GM23338 (cell line): ENCODE data around the gene UPK2. TPM values are rescaled to one million over a fixed set of nuclear protein-coding genes. Genes with fewer than 3 reads are reported as not detected.

Experiments
- ATAC-seq: fragments of 200-7000 bp; cut with Tn5 transposase; 3 replicates; pipeline ENCODE4 v1.9.1; 2020
- DNase-seq: peaks from one replicate; pipeline ENCODE4 v3.0.0-alpha.2; 2015; ENCODE audit warnings: low spot score
- H2AFZ ChIP-seq: fragments of 200-600 bp; sonication (generic); 2 replicates; pipeline ENCODE4 v1.8.0; 2016; ENCODE audit warnings: antibody characterized with exemption, mild to moderate bottlenecking, moderate library complexity
- H3F3A ChIP-seq: fragments of 200-600 bp; sonication (generic); replicated peaks from 2 replicates; pipeline ENCODE4 v1.8.0; 2017; ENCODE audit warnings: antibody characterized with exemption, mixed run types, low read depth
- H3K27ac ChIP-seq: fragments of 200-600 bp; sonication (generic); 2 replicates; pipeline ENCODE4 v1.6.1; 2016; ENCODE audit warnings: low read depth
- H3K27me3 ChIP-seq: fragments of 200-600 bp; sonication (generic); 2 replicates; pipeline ENCODE4 v1.8.0; 2016; ENCODE audit warnings: mild to moderate bottlenecking, mixed run types, moderate library complexity; ENCODE audit not compliant: insufficient read depth
- H3K36me3 ChIP-seq: fragments of 200-600 bp; sonication (generic); 2 replicates; pipeline ENCODE4 v1.8.0; 2016; ENCODE audit warnings: mild to moderate bottlenecking; ENCODE audit not compliant: insufficient read depth
- H3K4me1 ChIP-seq: fragments of 200-600 bp; sonication (generic); 2 replicates; pipeline ENCODE4 v1.8.0; 2016; ENCODE audit warnings: mild to moderate bottlenecking, moderate library complexity; ENCODE audit not compliant: insufficient read depth
- H3K4me2 ChIP-seq: fragments of 200-600 bp; sonication (generic); 2 replicates; pipeline ENCODE4 v1.7.1; 2017; ENCODE audit warnings: mixed run types
- H3K4me3 ChIP-seq: fragments of 200-600 bp; sonication (generic); 2 replicates; pipeline ENCODE4 v1.6.1; 2016; ENCODE audit warnings: mixed run types
- H3K79me2 ChIP-seq: fragments of 200-600 bp; sonication (generic); replicated peaks from 2 replicates; pipeline ENCODE4 v1.8.0; 2017; ENCODE audit warnings: mild to moderate bottlenecking; ENCODE audit not compliant: insufficient read depth
- H3K9me2 ChIP-seq: fragments of 200-600 bp; sonication (generic); 2 replicates; pipeline ENCODE4 v1.8.0; 2017; ENCODE audit not compliant: insufficient read depth
- H4K20me1 ChIP-seq: fragments of 200-600 bp; sonication (generic); replicated peaks from 2 replicates; pipeline ENCODE4 v1.8.0; 2017; ENCODE audit warnings: mild to moderate bottlenecking; ENCODE audit not compliant: insufficient read depth
- H3K27ac Mint-ChIP-seq: 2 replicates; pipeline ENCODE4 v1.8.0; 2020; ENCODE audit warnings: inconsistent platforms, mild to moderate bottlenecking, moderate library complexity, mixed read lengths
- H3K27me3 Mint-ChIP-seq: 3 replicates; pipeline ENCODE4 v1.8.0; 2022; ENCODE audit warnings: low read depth, mild to moderate bottlenecking, moderate library complexity, mixed read lengths, inconsistent platforms; ENCODE audit not compliant: insufficient read depth, poor library complexity
- H3K36me3 Mint-ChIP-seq: 3 replicates; pipeline ENCODE4 v1.8.0; 2021; ENCODE audit warnings: low read depth, mild to moderate bottlenecking, inconsistent platforms, moderate library complexity, mixed read lengths
- H3K4me1 Mint-ChIP-seq: 3 replicates; pipeline ENCODE4 v1.8.0; 2020; ENCODE audit warnings: mild to moderate bottlenecking, inconsistent platforms, mixed read lengths
- H3K4me3 Mint-ChIP-seq: 3 replicates; pipeline ENCODE4 v1.8.0; 2021; ENCODE audit warnings: moderate library complexity, mild to moderate bottlenecking, inconsistent platforms, mixed read lengths
- H3K9me3 Mint-ChIP-seq: 3 replicates; pipeline ENCODE4 v1.8.0; 2020; ENCODE audit warnings: moderate library complexity, mild to moderate bottlenecking, inconsistent platforms, mixed read lengths
- CREB1 ChIP-seq: fragments of 250-450 bp; sonication (Bioruptor Pico); IDR thresholded peaks from 2 replicates; pipeline ENCODE4 v1.5.0; 2020; ENCODE audit warnings: low read depth, mild to moderate bottlenecking, moderate library complexity
- CTCF ChIP-seq, 2 experiments: fragments of 200-600 bp in 1 of 2; sonication (generic) in 1 of 2; conservative IDR thresholded peaks; 2 replicates each; pipeline versions ENCODE4 v1.5.1 to v1.6.1; 2016 to 2017; ENCODE audit warnings: antibody characterized with exemption in 2 of 2, low read depth in 2 of 2, mild to moderate bottlenecking in 2 of 2, moderate library complexity in 1 of 2
- ETS1 ChIP-seq: IDR thresholded peaks from 2 replicates; pipeline ENCODE4 v1.6.1; 2016; ENCODE audit warnings: antibody characterized with exemption
- EZH2 ChIP-seq: fragments of 200-600 bp; sonication (generic); IDR thresholded peaks from one replicate; pipeline ENCODE4 v1.8.0; 2017; ENCODE audit warnings: antibody characterized with exemption, mild to moderate bottlenecking, low read depth; ENCODE audit not compliant: unreplicated experiment
- EZH2phosphoT487 ChIP-seq: fragments of 200-600 bp; sonication (generic); IDR thresholded peaks from one replicate; pipeline ENCODE4 v1.8.1; 2018; ENCODE audit warnings: antibody characterized with exemption; ENCODE audit not compliant: unreplicated experiment
- JUNB ChIP-seq: IDR thresholded peaks from one replicate; pipeline ENCODE4 v1.6.1; 2016; ENCODE audit warnings: antibody characterized with exemption; ENCODE audit not compliant: unreplicated experiment
- REST ChIP-seq: IDR thresholded peaks from one replicate; pipeline ENCODE4 v1.6.1; 2018; ENCODE audit warnings: antibody characterized with exemption; ENCODE audit not compliant: unreplicated experiment
- ZNF462 ChIP-seq: fragments of 250-450 bp; sonication (Bioruptor Pico); IDR thresholded peaks from 2 replicates; pipeline ENCODE4 v1.5.0; 2020; ENCODE audit warnings: mild to moderate bottlenecking, moderate library complexity
- polyA plus RNA-seq: library from polyadenylated mRNA; unstranded; fragments of >200 nt; fragmentation: Nextera tagmentation; extraction: Ambion mirVana; gene quantifications from 2 replicates; pipeline ENCODE4 v1.2.1, GENCODE V29; 2016
- total RNA-seq: library from RNA; depleted of rRNA; stranded (reverse); fragments of >200 nt; shearing (Covaris generic); gene quantifications from 2 replicates; pipeline ENCODE4 v1.2.3, GENCODE V29; 2014

The UPK2 gene
- total and polyA plus RNA-seq, 2 experiments from 2014 or later = 0.74 TPM; not detected in 1

- no peaks in the 10 kb centered on the region for H4K20me1 ChIP-seq
- DNase-seq (no peak), ATAC-seq (no peak)
- no peaks in the 10 kb centered on the region for H3K27me3 ChIP-seq
- no peak overlapping the region for H3K4me3 ChIP-seq
- Mint-ChIP-seq H3K27me3 (peaks cover 3% of the 10 kb centered on the region), H3K4me3 (no peak overlapping the region), H3K36me3 (no peaks in the 10 kb centered on the region), H3K27ac (no peak overlapping the region), H3K9me3 (no peaks in the 10 kb centered on the region), H3K4me1 (peaks cover 5% of the 10 kb centered on the region; the same call in 2 of the 3 replicates)
- H3K79me2 ChIP-seq = no peaks in the 10 kb centered on the region
- H2AFZ ChIP-seq = no peak overlapping the region
- no peaks in the 10 kb centered on the region for H3K36me3 ChIP-seq
- H3K9me2 ChIP-seq = no peaks in the 10 kb centered on the region
- no peak overlapping the region for H3K4me2 ChIP-seq
- H3F3A ChIP-seq = no peaks in the 10 kb centered on the region
- no peak for TF ChIP-seq EZH2phosphoT487
- TF ChIP-seq ETS1 = no peak
- no peaks in the 10 kb centered on the region for H3K4me1 ChIP-seq
- H3K27ac ChIP-seq = no peak overlapping the region
Measured at GRCh38 chr11:118947091-118947490, 9.0 kb upstream of the UPK2 start.

GRCh38 chr11:118948000-118948399, 8.1 kb upstream of the UPK2 start:
- Histone ChIP-seq H3K79me2 (no peaks in the 10 kb centered on the region), H2AFZ (peak overlapping the region; percentile 47; the same call in 1 of the 2 replicates), H3K27me3 (no peaks in the 10 kb centered on the region), H4K20me1 (no peaks in the 10 kb centered on the region), H3F3A (no peaks in the 10 kb centered on the region), H3K9me2 (no peaks in the 10 kb centered on the region), H3K4me2 (no peak overlapping the region), H3K4me1 (no peaks in the 10 kb centered on the region), H3K27ac (no peak overlapping the region), H3K4me3 (no peak overlapping the region), H3K36me3 (no peaks in the 10 kb centered on the region)
- Mint-ChIP-seq H3K27ac (no peak overlapping the region), H3K9me3 (no peaks in the 10 kb centered on the region), H3K27me3 (peaks cover 3% of the 10 kb centered on the region), H3K4me1 (peaks cover 5% of the 10 kb centered on the region; the same call in 2 of the 3 replicates), H3K4me3 (no peak overlapping the region), H3K36me3 (no peaks in the 10 kb centered on the region)
- no peak for ATAC-seq
- DNase-seq = no peak
- TF ChIP-seq CTCF (conservative IDR thresholded peaks at IDR 0.05; ENCODE audit: low read depth in 2 of 2) = no peak
- TF ChIP-seq REST = no peak
- no peak for TF ChIP-seq ZNF462 (CRISPR knock-in tag)
- no peak for TF ChIP-seq CREB1 (CRISPR knock-in tag)
- no peak for TF ChIP-seq EZH2
- no peak for TF ChIP-seq EZH2phosphoT487
- no peak for TF ChIP-seq JUNB
